NCI-H748 (cell line): Measurements from ENCODE around the gene SEC14L6.
"Not testable (repeated sequence)": the region's sequence is repeated elsewhere in the genome, so short reads cannot be mapped to it uniquely, and the experiment has no call there.

Experiments
- DNase-seq: peaks from one replicate; lab custom pipeline; 2025; ENCODE audit not compliant: unreplicated experiment; lab: John Stamatoyannopoulos, UW

The SEC14L6 gene

DNA sequence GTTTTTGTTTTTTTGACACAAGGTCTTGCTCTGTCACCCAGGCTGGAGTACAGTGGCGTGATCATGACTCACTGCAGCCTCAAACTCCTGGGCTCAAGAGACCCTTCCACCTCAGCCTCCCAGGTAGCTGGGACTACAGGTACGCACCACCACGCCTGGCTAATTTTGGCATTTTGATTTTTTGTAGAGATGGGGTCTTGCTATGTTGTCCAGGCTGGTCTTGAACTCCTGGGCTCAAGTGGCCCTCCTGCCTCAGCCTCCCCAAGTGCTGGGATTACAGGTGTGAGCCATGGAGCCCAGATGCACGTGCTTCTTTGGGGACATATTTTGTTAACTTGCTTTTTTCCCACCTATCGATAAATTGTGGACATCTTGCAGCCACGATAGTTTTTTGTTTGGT is 20.7 kb upstream of the SEC14L6 start:
- DNase-seq: not testable (repeated sequence)

DNA sequence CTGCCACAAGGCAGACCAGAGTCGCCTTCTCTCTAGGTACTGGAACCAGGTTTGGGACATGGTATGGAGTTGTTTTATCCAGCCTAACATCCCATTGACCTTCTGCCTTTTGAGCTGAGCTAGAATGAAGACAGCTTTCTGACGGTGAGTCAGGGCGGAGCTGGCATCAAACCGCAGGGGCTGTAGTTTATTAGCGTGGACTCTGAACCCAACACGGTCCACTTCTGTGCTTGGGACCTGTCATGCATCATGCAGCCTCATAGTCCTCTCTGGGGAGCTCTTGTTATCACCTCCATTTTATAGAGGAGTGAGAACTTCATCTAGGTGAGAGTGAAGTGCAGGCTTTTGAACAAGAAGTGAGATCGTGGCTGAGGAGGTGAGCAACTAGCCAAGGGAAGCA is 19.6 kb upstream of the SEC14L6 start:
- DNase-seq: no peak

DNA sequence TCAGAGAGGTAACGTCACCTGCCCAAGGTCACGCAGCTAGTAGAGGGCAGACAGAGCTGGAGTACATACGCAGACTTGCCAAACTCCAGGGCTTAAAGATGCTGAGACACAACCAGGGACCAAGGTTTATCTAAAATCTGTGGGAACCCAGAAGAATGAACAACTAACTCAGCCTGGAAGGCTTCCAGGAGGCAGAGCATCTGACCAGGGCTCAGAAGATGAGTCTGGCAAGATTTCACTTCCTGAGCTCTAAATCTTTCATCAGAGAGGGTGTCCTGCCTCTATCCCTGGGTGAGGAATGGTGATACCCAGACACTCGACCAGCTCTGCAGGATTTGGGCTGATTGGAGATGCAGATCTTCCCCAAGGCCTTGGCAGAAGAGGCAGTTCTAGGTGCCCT is 18.8 kb upstream of the SEC14L6 start:
- no peak for DNase-seq

DNA sequence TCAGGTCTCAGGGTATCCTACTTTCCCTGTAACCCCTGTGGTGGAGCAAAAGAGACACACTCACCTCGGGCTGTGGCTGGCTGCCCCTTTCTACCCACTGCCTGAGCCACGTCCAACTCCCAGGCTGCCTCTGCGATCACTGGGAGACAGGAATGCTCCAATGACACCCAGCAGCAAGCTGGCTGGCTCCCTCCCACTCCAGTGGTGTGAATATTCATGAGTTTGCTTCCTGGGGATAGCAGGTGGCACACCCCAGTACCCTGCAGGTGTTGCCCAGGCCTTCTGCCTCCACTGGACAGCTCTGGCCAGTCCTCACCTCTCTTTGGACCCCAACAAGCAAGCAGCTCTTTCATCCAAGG is 18.2 kb upstream of the SEC14L6 start:
- DNase-seq: no peak

DNA sequence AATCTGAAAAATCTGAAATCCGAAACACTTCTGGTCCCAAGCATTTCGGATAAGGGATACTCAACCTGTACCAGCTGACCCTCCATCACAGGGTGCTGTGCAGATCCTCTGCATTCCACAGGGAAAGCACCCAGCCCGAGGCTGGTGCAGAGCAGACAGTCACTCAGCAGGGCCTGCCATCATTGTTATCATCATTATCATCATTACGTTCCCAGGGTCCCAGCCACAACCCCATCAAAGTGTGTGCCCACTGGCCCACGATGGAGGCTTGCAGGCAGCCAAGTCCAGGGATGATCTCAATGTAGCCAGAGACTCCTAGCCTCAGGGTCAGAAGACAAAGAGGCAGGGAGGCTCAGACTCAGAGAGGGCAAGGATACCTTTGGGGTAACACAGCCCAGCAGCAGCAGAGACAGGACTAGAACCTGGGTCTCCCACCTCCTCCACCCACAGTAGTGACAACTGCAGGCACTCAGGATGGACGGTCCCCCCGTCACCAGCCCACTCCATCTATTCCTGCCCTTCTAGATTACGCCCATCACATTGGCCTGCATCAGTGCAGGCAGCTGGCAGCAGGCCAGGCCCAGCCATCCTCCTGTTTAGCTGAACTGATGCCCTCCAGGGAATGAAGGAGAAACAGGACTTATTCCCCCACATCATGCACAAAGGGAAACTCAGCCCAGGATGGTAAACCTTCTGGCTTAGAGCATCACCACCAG is 17.7 kb upstream of the SEC14L6 start:
- DNase-seq: no peak

DNA sequence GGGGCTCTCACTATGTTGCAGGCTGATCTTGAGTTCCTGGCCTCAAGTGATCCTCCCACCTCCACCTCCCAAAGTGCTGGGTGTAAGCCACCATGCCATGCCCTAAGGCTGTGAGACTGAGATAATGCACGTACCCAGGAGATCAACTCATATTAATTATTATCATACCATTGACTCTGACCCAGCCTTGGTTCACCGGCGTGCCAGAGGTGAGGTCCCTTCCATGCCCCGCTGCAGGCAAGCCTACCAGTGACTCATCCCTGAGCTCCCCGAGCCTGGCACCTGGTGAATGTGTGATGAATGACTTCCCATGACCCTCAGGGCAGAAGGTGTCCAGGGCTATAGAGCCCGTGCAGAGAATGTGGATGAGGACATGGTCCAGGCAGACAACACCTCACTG is 15.8 kb upstream of the SEC14L6 start:
- no peak for DNase-seq

DNA sequence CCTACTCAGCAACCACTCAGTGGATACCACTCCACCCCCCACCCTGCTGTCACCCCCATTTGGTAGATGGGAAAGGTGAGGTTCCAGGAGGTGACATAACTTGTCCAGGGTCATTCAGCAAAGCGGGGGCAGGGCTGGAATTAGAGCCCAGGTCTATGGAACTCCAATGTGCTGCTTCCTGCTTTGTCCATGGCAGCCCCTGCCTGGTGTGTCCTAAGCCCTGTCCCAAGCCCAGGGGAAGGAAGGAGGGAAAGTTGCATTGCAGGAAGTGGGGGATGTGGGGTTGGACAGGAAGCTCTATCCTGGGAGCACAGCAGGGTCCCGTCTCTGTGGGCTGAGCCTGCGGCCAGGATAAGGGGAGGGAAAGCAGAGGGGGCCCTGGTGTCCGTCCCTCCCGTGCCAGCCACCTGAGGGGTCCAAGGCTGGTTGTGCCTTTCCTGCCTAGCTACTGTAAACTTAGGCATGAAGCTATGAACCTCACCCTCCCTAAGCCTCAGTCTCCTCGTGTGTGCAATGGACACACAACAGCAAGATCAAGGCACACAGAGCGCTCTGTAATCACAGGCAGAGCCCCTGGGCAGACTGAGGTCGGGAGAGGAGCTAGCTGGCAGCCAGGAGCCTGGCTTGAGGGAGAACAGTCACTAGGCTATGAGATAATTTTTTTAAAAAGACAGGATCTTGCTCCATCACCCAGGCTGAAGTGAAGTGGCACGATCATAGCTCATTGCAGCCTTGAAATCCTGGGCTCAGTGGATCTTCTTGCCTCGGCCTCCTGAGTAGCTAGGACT is 15.1 kb upstream of the SEC14L6 start:
- no peak for DNase-seq

DNA sequence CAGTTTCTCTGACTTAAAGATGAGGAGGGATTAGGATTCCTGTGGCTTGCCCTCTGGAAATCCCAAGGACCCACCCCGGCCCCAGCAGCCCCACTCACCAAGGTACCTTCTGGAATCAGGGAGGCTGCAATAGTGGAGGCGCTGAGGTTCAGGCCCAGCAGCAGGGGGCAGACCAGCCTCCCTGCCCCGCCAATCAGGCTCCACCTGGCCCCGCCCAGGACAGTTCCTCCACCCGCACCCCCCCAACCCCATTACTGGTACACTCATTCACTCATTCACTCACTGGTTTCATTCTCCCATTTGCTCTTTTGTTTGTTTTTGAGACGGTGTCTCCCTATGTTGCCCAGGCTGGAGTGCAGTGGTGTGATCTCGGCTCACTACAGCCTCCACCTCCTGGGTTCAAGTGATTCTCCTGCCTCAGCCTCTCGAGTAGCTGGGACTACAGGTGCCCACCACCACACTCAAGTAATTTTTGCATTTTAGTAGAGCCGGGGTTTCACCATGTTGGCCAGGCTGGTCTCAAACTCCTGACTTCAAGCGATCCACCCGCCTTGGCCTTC is 14.2 kb upstream of the SEC14L6 start:
- DNase-seq: not testable (repeated sequence)

DNA sequence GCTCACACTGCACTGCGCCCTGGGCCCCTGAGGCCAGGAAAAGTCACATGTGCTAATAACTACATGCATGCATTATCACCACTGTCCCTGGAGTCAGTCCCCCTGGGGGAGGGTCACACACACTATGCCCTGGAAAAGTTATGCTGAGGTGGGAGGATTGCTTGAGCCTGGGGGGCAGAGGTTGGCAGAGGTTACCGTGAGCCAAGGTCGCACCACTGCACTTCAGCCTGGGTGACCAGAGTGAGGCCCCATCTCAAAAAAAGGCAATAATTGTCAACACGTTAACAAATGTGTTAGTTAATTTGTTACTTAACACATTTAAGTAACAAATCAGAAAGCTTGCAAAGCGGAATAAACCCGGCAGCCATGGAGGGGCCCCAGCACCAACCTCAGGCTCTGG is 13.3 kb upstream of the SEC14L6 start:
- no peak for DNase-seq

DNA sequence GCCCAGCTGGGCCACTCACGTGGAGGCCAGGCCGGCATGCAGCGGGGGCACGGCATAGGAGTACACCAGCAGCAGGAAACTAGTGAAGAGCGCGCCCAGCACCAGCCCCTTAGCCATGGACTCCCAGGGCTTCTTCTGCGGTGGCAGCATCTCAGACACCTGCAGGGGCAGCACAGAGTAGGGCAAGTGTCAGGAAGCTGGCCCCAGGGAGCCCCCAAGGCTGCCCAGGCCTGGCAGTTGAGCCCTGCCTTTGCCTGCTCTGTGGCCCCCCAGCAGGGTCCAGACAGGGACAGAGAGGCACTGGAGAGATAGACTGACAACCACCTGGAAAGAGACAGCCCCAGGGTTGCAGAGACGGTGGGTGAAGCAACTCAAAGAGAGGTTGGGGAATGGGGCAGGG is 10.7 kb upstream of the SEC14L6 start:
- DNase-seq: no peak

DNA sequence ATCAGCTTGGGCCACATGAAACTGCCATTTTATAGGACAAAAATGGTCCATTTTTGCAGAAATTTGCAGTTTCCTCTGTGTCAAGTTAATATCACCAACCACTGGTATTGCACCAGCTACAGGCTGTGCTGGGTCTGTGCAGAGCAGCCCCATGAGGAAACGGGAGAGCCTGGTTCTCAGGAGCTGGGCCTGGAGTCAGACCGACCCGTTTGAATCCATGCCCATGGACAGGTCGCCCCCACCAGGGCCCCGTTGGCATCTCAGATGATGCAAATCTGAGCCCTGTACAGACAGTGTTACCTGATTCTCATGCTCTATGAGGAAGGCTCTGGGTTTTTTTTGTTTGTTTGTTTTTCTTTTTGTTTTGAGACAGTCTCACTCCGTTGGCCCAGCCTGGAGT is 9.8 kb upstream of the SEC14L6 start:
- no peak for DNase-seq

DNA sequence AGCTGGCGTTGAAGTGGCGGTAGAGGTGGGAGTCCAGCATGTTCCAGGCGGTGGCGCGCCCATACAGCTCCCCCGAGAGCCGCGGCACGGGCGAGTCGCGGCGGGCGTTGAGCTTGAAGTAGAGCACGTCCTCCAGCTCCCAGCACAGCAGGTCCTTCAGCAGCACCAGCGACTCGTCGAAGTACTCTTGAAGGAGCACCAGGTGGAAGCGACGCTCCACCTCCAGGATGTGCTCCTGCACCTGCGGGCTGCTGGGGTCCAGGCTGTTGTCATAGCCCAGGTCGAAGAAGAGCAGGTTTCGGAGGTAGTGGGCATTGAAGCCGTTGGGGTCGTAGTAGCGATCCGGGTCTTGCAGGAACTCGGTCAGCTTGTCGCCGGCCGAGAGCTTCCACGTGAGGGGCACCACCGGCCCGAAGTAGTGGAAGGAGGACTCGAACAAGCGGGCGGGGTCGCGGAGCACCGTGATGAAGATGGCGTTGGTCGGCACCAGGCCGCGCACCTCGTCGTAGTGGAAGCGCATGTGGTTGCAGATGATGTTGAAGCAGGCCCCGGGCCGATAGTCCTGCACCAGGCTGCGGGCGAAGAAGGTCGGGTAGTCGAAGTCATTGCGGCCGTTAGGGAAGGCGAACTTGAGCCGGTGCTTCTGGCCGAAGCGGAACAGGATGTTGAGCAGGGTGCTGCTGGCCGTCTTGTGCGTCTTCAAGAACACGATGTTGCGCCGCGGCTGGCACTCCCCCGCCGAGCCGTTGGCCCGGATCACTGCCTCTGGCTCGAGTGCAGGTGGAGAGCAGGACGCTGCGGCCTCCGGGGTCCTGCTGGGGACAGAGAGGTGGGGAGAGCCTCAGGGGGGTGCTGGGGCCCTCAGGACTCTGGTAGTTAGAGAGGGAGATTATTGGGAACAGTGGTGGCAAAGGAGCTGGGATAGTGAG is 9.0 kb upstream of the SEC14L6 start:
- no peak for DNase-seq

DNA sequence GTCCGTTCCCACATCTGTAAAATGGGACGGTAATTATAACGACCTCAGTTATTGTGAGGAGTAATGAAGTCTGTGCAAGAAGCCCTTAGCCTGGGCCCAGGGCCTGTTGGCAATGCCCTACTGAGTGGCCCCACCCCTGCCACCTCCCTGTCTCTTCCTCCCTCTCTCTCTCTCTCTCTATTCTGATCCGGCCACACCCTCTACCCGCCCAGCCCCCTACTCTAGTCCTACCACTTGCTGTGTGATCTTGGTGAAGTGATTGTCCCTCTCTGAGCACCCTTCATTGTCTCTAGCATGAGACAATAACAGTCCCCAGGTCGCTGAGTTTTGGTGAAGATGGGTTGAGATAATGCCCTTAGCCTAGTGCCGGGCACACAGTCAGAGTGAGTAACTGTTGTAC is 7.4 kb upstream of the SEC14L6 start:
- DNase-seq: no peak

DNA sequence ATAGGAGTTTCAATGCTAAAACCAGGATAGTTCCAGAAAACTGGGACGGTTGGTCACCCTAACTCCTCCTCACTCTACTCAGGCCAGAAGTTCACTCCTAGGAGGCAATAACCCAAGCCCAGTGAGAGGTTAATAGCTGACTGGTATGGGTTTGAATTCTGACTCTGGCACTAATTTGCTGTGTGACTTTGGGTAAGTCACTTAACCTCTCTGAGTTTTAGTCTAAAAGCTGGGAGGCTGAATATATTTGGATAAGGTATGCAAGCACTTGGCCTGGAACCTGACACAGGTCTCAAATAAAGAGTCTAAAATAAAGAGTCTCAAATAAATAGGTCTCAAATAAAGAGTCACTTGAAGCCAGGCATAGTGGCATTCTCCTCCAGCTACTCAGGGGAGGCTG is 6.2 kb upstream of the SEC14L6 start:
- DNase-seq: no peak

DNA sequence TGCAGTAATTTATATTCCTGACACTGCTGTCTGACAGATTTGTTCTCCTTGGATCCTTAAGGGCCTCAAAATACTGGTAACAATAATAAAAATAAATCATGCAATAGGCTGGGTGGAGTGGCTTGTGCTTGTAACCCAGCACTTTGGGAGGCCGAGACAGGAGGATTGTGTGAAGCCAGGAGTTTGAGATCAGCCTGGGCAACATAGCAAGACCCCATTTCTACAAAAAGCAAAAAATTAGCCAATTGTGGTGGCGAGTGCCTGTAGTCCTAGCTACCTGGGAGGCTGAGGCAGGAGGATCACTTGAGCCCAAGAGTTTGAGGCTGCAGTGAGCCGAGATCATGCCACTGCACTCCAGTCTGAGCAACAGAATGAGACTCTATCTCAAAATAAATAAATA is 5.3 kb upstream of the SEC14L6 start:
- DNase-seq: not testable (repeated sequence)

DNA sequence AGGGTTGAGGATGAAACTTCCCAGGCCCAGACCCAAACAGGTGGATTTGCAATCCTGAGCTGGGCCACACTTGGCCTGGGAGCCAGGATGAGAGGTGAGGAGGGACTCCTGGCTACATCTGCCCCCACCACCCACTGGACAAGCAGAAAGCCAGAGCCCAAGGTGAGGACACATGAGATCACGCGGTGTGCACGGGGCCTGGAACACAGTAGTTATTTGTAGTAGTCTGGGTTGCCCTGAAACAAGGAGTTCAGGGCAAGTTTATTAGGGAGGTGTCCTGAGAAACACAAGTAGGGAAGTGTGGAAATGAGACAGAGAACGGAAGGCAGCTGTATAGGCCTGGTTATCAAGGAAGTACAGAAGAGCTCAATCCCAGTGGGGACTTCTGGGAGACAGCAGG is 647 bp upstream of the SEC14L6 start:
- no peak for DNase-seq

DNA sequence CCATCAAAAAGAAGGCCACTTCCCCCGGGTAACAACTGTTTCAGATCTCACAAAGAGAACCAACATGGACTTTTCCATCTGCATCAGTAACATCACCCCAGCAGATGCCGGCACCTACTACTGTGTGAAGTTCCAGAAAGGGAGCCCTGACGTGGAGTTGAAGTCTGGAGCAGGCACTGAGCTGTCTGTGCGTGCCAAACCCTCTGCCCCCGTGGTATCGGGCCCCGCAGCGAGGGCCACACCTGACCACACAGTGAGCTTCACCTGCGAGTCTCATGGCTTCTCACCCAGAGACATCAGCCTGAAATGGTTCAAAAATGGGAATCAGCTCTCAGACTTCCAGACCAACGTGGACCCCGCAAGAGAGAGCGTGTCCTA is 3.7 kb downstream of the SEC14L6 start:
- DNase-seq: no peak

DNA sequence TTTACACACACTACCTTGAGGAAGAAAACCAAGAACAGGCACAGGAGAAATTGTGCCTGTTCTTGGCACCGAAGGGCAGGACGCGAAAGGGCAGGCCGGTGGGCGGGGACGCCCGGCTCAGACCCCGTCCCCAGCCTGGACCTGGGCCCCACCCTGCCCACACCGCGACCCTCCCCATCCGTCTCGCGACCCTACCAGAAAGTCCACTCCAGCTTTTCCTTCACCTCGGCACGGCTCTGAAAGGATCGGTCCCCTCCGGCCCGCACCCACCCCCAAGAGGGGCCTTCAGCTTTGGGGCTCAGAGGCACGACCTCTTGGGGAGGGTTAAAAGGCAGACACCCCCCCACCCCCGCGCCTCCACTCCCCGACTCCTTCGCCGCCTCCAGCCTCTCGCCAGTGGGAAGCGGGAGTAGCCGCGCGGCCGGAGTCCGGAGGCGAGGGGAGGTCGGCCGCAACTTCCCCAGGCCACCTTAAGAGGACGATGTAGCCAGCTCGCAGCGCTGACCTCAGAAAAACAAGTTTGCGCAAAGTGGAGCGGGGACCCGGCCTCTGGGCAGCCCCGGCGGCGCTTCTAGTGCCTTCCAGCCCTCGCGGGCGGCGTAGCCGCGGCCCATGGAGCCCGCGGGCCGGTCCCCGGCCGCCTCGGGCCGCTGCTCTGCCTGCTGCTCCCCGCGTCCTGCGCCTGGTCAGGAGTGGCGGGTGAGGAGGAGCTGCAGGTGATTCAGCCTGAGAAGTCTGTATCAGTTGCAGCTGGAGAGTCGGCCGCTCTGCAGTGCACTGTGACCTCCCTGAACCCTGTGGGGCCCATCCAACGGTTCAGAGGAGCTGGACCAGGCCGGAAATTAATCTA is 4.4 kb downstream of the SEC14L6 start:
- DNase-seq: no peak

DNA sequence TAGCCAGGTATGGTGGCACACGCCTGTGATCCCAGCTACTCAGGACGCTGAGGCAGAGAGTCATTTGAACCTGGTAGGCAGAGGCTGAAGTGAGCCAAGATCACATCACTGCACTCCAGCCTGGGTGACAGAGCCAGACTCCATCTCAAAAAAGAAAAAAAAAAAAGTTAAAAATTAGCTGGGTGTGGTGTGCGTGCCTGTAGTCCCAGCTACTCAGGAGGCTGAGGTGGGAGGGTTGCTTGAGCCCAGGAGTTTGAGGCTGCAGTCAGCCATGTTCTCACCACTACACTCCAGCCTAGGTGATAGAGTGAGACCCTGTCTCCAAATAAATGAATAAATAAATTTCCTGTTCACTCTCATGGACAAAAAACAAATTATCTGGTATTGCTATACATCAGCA is 5.0 kb downstream of the SEC14L6 start:
- not testable (repeated sequence) for DNase-seq

DNA sequence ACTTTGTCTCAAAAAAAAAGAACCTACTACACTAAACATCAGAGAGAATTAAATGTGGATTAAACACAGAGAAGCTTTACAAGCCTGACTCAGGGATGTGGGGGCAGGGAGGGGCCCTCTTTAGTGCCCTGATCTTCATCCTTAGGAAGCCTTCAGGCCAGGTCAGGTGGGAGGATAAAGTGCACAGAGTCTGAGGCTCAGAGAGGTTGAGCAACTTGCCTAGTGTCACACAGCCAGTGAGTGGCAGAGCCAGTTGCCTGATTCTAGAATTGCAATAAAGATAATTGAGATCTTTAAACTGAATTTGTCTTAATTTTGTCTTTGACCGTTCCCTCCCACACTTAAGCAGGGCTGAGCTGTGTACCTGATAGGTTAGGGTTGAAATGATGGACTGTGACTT is 7.2 kb downstream of the SEC14L6 start:
- DNase-seq: no peak

DNA sequence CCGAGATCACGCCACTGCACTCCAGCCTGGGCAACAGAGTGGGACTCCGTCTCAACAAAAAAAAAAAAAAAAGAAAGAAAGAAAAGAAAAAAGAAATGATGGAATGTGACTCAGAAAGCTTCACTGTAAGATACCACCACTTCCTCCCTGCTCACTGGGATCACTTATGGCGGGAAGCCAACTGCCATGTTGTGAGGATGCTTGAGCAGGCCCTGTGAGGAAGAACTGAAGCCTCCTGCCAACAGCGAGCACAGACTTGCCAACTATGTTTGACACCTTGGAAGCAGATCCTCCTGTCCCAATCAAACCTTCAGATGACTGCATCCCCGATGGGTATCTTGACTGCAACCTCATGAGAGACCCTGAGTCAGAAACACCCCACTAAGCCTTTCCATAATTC is 8.3 kb downstream of the SEC14L6 start:
- no peak for DNase-seq
